Progenitor cell of endocrine pancreas (in vitro differentiated cells): ENCODE measurements around the gene MPRIP. TPM values are rescaled to one million over a fixed set of nuclear protein-coding genes. Genes with fewer than 3 reads are reported as not detected.

Experiments used
- DNase-seq: peaks from one replicate; pipeline ENCODE4 v3.0.0; 2021; ENCODE audit warnings: low spot score; ENCODE audit not compliant: unreplicated experiment
- H3K27ac Mint-ChIP-seq: 2 replicates; pipeline ENCODE4 v1.8.0; 2021; ENCODE audit warnings: mild to moderate bottlenecking, moderate library complexity, mixed read lengths
- H3K27me3 Mint-ChIP-seq: 2 replicates; pipeline ENCODE4 v1.8.0; 2021; ENCODE audit warnings: mixed read lengths
- H3K36me3 Mint-ChIP-seq: 2 replicates; pipeline ENCODE4 v1.8.0; 2022; ENCODE audit warnings: mixed read lengths; ENCODE audit not compliant: insufficient read depth
- H3K4me1 Mint-ChIP-seq: 2 replicates; pipeline ENCODE4 v1.8.0; 2021; ENCODE audit warnings: low read depth, mixed read lengths
- H3K4me3 Mint-ChIP-seq: 2 replicates; pipeline ENCODE4 v1.8.0; 2021; ENCODE audit warnings: low read depth, mild to moderate bottlenecking, moderate library complexity, mixed read lengths
- H3K9me3 Mint-ChIP-seq: 2 replicates; pipeline ENCODE4 v1.8.0; 2021; ENCODE audit warnings: low read depth, mixed read lengths
- total RNA-seq: library from RNA; stranded (reverse); gene quantifications from 2 replicates; pipeline ENCODE4 v1.2.1, GENCODE V29; 2021
- TF ChIP-seq, protein P1 (sequence below): fragments of 200-600 bp; sonication (generic); IDR thresholded peaks from one replicate; pipeline ENCODE4 v1.5.0; 2021; ENCODE audit warnings: antibody characterized with exemption, mild to moderate bottlenecking; ENCODE audit not compliant: unreplicated experiment

The MPRIP gene
- total RNA-seq, 1 donor from 2014 or later = 195 TPM

DNA sequence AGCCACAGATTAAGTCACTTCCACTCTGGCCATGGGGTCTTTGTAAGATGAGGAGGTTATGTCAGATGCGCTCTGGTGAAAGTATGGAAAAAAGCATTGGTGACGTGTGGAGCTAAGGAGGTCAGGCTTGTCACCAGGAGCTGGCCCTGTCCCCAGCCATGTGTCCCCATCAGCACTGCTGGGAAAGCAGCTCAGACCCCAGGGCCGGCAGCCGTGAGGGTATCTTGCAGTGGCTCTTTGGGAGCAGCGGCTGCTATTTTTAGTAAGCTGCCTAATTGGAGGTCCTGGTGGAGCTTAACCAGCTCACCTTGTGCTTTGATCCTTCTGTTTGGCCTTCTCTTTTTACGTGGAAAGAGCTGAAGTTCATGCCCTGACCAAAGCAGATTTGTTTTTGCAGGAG lies 60.9 kb downstream of the MPRIP start:
- DNase-seq = no peak
- no peaks in the 10 kb centered on the region for H3K36me3 Mint-ChIP-seq
- H3K4me1 Mint-ChIP-seq = peaks cover 14% of the 10 kb centered on the region
- H3K27me3 Mint-ChIP-seq = no peaks in the 10 kb centered on the region
- H3K4me3 Mint-ChIP-seq = no peak overlapping the region
- TF ChIP-seq, protein P1, sequence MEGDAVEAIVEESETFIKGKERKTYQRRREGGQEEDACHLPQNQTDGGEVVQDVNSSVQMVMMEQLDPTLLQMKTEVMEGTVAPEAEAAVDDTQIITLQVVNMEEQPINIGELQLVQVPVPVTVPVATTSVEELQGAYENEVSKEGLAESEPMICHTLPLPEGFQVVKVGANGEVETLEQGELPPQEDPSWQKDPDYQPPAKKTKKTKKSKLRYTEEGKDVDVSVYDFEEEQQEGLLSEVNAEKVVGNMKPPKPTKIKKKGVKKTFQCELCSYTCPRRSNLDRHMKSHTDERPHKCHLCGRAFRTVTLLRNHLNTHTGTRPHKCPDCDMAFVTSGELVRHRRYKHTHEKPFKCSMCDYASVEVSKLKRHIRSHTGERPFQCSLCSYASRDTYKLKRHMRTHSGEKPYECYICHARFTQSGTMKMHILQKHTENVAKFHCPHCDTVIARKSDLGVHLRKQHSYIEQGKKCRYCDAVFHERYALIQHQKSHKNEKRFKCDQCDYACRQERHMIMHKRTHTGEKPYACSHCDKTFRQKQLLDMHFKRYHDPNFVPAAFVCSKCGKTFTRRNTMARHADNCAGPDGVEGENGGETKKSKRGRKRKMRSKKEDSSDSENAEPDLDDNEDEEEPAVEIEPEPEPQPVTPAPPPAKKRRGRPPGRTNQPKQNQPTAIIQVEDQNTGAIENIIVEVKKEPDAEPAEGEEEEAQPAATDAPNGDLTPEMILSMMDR = no peak
- H3K27ac Mint-ChIP-seq = peak overlapping the region; percentile 76
- H3K9me3 Mint-ChIP-seq = no peaks in the 10 kb centered on the region

DNA sequence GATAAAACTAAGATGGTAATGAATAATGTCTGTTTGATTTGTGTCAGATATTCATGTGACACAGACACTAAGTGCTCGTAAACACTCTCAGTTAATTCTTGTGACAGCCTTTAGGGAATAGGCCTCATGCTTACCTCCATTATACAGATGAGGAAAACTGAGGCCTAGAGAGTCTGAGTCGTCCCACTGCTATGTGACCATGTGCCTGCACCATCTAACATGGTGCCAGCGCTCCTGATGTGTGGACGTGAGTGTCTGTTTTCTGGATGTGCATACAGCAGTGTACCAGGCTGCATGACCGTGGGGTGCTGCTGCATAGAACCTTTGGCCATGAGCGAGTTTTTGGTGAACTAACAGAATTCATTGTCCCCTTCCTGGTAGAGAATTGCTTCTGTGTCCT lies 61.8 kb downstream of the MPRIP start:
- Mint-ChIP-seq H3K27ac (no peak overlapping the region), H3K4me1 (peaks cover 15% of the 10 kb centered on the region), H3K27me3 (no peaks in the 10 kb centered on the region), H3K9me3 (no peaks in the 10 kb centered on the region), H3K36me3 (no peaks in the 10 kb centered on the region), H3K4me3 (no peak overlapping the region)
- TF ChIP-seq, protein P1 = no peak
- no peak for DNase-seq

DNA sequence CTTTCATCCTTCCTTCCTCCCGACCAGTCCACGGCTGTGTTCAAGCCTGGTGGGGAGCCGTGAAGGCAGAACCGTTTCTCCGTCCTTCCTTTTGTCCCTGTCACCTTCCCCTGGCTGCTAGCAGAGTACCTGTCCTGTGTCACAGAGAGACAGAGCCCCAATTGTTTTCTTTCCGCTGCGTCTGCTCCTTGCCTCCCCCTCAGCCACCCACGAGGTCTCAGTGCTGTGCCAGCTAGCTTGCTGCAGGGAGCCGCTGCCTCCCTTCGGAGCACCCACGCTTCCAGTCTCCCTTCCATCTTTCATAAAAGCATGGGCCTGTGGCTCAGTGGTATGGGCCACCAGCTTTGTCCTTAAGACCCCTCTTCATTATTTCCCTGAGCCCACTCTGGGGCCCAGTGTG lies 62.2 kb downstream of the MPRIP start:
- no peak for DNase-seq
- peaks cover 18% of the 10 kb centered on the region for H3K4me1 Mint-ChIP-seq
- H3K4me3 Mint-ChIP-seq = no peak overlapping the region
- no peaks in the 10 kb centered on the region for H3K9me3 Mint-ChIP-seq
- TF ChIP-seq, protein P1 = no peak
- peak overlapping the region; percentile 26 for H3K27ac Mint-ChIP-seq
- no peaks in the 10 kb centered on the region for H3K27me3 Mint-ChIP-seq
- no peaks in the 10 kb centered on the region for H3K36me3 Mint-ChIP-seq

DNA sequence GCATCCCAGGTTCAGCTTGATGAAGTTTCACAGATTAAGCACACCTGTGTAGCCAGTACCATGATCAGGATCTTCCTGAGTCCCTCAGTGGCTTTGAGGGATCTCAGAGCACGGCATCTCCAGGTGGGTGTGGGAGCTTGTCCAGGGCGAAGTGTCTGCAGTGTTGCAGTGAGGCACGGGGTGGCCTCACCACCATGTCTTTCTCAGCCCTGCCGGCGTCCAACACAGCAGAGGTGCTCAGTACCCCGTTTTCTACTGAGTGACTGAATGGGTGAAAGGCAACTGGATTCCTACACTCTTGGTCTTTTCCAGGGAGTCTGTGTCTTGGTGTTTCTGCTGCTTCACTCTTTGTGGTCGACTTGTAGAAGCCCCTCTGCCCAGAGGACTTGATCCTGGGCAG lies 63.7 kb downstream of the MPRIP start:
- Mint-ChIP-seq H3K4me3 (no peak overlapping the region), H3K36me3 (no peaks in the 10 kb centered on the region), H3K27me3 (no peaks in the 10 kb centered on the region), H3K27ac (no peak overlapping the region), H3K9me3 (no peaks in the 10 kb centered on the region), H3K4me1 (peaks cover 24% of the 10 kb centered on the region)
- TF ChIP-seq, protein P1 = no peak
- DNase-seq = no peak

DNA sequence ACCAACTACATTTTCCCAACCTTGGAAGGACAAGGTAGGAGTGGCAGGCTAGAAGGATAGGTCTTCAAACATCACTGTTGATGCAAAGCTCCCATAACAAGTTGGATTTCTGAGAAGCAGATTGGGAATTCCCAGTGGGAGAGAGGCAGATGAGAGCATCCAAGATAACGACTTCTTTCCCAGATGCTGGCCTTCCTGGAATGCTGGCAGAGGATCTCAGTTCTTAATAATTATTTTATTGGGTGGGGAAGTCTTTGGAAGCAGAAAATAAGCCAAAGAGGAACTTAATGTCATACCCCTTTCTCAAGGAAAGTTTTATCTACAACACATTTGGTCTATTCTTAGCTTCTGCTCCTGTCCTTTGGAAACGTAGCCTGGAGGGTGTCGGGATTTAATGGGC lies 64.5 kb downstream of the MPRIP start:
- DNase-seq = no peak
- H3K27me3 Mint-ChIP-seq = no peaks in the 10 kb centered on the region
- H3K4me3 Mint-ChIP-seq = no peak overlapping the region
- no peaks in the 10 kb centered on the region for H3K9me3 Mint-ChIP-seq
- TF ChIP-seq, protein P1 = no peak
- H3K36me3 Mint-ChIP-seq = no peaks in the 10 kb centered on the region
- H3K4me1 Mint-ChIP-seq = peaks cover 24% of the 10 kb centered on the region
- H3K27ac Mint-ChIP-seq = no peak overlapping the region
